HepG2 (cell line): ENCODE results near the gene SP9. TPM values are rescaled to one million over a fixed set of nuclear protein-coding genes. Genes with fewer than 3 reads are reported as not detected.
A peak's percentile ranks its signal among the peaks of the same experiment; 100 is the strongest.

Experiments
- ATF3 ChIP-seq: sonication (generic); formaldehyde crosslinking; IDR thresholded peaks from 2 replicates; pipeline ENCODE4 v1.4.0; 2020; ENCODE audit warnings: missing genetic modification reagents
- CBX1 ChIP-seq: IDR thresholded peaks from one replicate; pipeline ENCODE4 v1.6.1; 2016; ENCODE audit warnings: antibody characterized with exemption, low read depth
- FOXO1 ChIP-seq: sonication (generic); formaldehyde crosslinking; IDR thresholded peaks from 2 replicates; pipeline ENCODE4 v1.4.0; 2020; ENCODE audit warnings: missing genetic modification reagents
- HIVEP1 ChIP-seq: sonication (generic); formaldehyde crosslinking; IDR thresholded peaks from 2 replicates; pipeline ENCODE4 v1.4.0; 2020; ENCODE audit warnings: mild to moderate bottlenecking, missing genetic modification reagents
- HNRNPUL1 ChIP-seq: fragments of 200-400 bp; formaldehyde crosslinking; IDR thresholded peaks from 2 replicates; pipeline ENCODE4 v1.6.1; 2017; ENCODE audit warnings: low read depth, mild to moderate bottlenecking, low read length, moderate library complexity
- MAFF ChIP-seq: IDR thresholded peaks from 2 replicates; pipeline ENCODE4 v1.6.1; 2011; ENCODE audit warnings: low read depth, low read length, improper control_type of control experiment
- NFKBIZ ChIP-seq: IDR thresholded peaks from 2 replicates; pipeline ENCODE4 v1.6.1; 2018; ENCODE audit warnings: missing genetic modification reagents, missing compliant biosample characterization
- RELA ChIP-seq: sonication (generic); formaldehyde crosslinking; IDR thresholded peaks from 2 replicates; pipeline ENCODE4 v1.4.0; 2020; ENCODE audit warnings: missing genetic modification reagents
- TCF7L2 ChIP-seq: IDR thresholded peaks from 2 replicates; pipeline ENCODE4 v1.6.1; 2011; ENCODE audit warnings: mild to moderate bottlenecking, low read depth, low read length, moderate library complexity
- ZNF431 ChIP-seq: sonication (generic); formaldehyde crosslinking; IDR thresholded peaks from 2 replicates; pipeline ENCODE4 v1.9.0; 2022; ENCODE audit warnings: missing genetic modification reagents, low read depth, mild to moderate bottlenecking, borderline replicate concordance
- ZNF512 ChIP-seq: sonication (generic); formaldehyde crosslinking; IDR thresholded peaks from 2 replicates; pipeline ENCODE4 v1.4.0; 2020; ENCODE audit warnings: mild to moderate bottlenecking, missing genetic modification reagents
- ZNF589 ChIP-seq: sonication (generic); formaldehyde crosslinking; conservative IDR thresholded peaks from 2 replicates; pipeline ENCODE4 v1.8.0; 2022; ENCODE audit warnings: mild to moderate bottlenecking, moderate library complexity, missing genetic modification reagents
- ZSCAN31 ChIP-seq: sonication (generic); formaldehyde crosslinking; IDR thresholded peaks from 2 replicates; pipeline ENCODE4 v1.5.0; 2020; ENCODE audit warnings: low read depth, mild to moderate bottlenecking, missing genetic modification reagents
- polyA plus RNA-seq, 8 experiments: library from polyadenylated mRNA; depleted of rRNA in 3 of 8; stranded (reverse) in 7 of 8; unstranded in 1 of 8; fragments of >200 nt; fragmentation: Illumina TruSeq in 4 of 8; extraction: Trizol in 4 of 8; gene quantifications; 2 replicates each; pipeline versions ENCODE4 v1.2.1 to v1.2.3, GENCODE V29; 2011 to 2016; ENCODE audit warnings: low read depth in 4 of 8, missing spikeins in 1 of 8, mixed read lengths in 1 of 8; ENCODE audit not compliant: insufficient read depth in 1 of 8
- total RNA-seq, 5 experiments: library from RNA; depleted of rRNA; stranded (reverse); fragments of >200 nt; fragmentation: Illumina TruSeq; extraction: Trizol; gene quantifications; 2 replicates each; pipeline ENCODE4 v1.2.3, GENCODE V29; 2016; ENCODE audit warnings: low read depth in 1 of 5
- TF ChIP-seq, protein P1 (sequence below), 2 experiments: fragments of 450-650 bp in 1 of 2; sonication (generic) in 1 of 2; formaldehyde crosslinking; IDR thresholded peaks; 2 replicates each; pipeline versions ENCODE4 v1.5.0 to v1.8.0; 2020 to 2022; ENCODE audit warnings: mild to moderate bottlenecking in 1 of 2, missing genetic modification reagents in 1 of 2
- TF ChIP-seq, protein P2 (sequence below): sonication (generic); formaldehyde crosslinking; IDR thresholded peaks from 2 replicates; pipeline ENCODE4 v1.8.1; 2023; ENCODE audit warnings: mild to moderate bottlenecking, inconsistent platforms, moderate library complexity, missing genetic modification reagents, borderline replicate concordance
- TF ChIP-seq, protein P3 (sequence below): sonication (generic); formaldehyde crosslinking; IDR thresholded peaks from 2 replicates; pipeline ENCODE4 v1.5.0; 2020; ENCODE audit warnings: missing genetic modification reagents, mild to moderate bottlenecking, borderline replicate concordance
- TF ChIP-seq, protein P4 (sequence below): sonication (generic); formaldehyde crosslinking; IDR thresholded peaks from 2 replicates; pipeline ENCODE4 v1.4.0; 2020; ENCODE audit warnings: missing genetic modification reagents, borderline replicate concordance
- TF ChIP-seq, protein P5 (sequence below): sonication (generic); formaldehyde crosslinking; IDR thresholded peaks from 2 replicates; pipeline ENCODE4 v1.5.0; 2020; ENCODE audit warnings: missing genetic modification reagents

Gene SP9
- total and polyA plus RNA-seq, 2 of the 13 experiments (the other 11 are each of a cell fraction or from before 2014, with no cell fraction given) = not detected

DNA sequence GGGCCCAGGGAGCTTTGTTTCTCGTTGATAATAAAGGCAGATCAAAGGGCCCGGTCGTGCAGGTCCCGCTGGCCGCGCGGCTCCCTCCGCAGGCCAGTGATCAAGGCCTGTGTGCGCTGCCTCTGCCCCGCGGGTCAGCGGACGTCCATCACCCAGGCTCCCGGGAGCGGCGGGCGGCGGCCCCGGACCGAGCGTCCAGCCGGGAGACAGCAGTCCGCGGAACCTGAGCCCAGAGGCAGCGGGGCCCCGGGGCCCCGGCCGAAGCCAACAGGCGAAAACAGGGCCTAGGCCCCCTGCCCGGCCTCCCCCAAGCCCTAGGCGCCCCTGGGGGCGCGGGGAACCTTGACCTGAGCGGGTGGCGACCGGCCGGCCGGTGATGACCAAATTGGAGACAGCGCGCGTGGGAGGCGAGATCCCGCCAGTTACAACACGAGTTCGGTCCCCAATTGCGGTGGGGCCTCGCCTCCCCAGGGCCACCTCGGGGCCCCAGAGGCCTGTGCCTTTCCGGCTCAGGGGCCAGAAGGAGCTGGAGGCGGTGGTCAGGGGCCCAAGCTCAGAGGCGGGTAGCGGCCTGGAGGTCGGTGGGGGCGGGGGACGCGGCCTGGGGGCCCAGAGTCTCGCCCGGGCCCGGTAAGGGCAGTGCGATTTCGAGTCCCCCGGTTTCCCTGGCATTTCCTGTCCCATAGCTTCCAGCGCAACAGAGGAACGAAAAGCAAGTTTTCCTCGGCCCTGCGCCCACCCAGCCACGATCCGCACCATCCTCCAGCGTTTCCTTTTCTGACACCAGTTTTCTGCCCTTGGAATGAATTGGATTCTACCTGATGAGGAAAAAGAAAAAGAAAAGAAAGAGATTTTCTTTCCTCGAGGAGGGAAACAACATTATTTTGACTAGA lies 5.9 kb downstream of the SP9 start (continued):
- TF ChIP-seq ZSCAN31 (CRISPR knock-in tag) (peak; percentile 47; the same call in 1 of the 2 replicates), ATF3 (CRISPR knock-in tag) (no peak), TCF7L2 (no peak), ZNF431 (CRISPR knock-in tag) (no peak), CBX1 (no peak), NFKBIZ (CRISPR knock-in tag) (no peak), MAFF (no peak), ZNF512 (0 out of 2 replicates have a peak, but pooled peaks have one; percentile 6), HIVEP1 (CRISPR knock-in tag) (0 out of 2 replicates have a peak, but pooled peaks have one; percentile 51), FOXO1 (no peak), RELA (no peak), HNRNPUL1 (no peak), ZNF589 (CRISPR knock-in tag) (no peak)
- TF ChIP-seq, protein P1, sequence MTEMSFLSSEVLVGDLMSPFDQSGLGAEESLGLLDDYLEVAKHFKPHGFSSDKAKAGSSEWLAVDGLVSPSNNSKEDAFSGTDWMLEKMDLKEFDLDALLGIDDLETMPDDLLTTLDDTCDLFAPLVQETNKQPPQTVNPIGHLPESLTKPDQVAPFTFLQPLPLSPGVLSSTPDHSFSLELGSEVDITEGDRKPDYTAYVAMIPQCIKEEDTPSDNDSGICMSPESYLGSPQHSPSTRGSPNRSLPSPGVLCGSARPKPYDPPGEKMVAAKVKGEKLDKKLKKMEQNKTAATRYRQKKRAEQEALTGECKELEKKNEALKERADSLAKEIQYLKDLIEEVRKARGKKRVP (CRISPR knock-in tag; IDR thresholded peaks at IDR 0.05) = no peak
- TF ChIP-seq, protein P2, sequence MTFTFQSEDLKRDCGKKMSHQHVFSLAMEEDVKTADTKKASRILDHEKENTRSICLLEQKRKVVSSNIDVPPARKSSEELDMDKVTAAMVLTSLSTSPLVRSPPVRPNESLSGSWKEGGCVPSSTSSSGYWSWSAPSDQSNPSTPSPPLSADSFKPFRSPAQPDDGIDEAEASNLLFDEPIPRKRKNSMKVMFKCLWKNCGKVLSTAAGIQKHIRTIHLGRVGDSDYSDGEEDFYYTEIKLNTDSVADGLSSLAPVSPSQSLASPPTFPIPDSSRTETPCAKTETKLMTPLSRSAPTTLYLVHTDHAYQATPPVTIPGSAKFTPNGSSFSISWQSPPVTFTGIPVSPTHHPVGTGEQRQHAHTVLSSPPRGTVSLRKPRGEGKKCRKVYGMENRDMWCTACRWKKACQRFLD (CRISPR knock-in tag) = no peak
- TF ChIP-seq, protein P3, sequence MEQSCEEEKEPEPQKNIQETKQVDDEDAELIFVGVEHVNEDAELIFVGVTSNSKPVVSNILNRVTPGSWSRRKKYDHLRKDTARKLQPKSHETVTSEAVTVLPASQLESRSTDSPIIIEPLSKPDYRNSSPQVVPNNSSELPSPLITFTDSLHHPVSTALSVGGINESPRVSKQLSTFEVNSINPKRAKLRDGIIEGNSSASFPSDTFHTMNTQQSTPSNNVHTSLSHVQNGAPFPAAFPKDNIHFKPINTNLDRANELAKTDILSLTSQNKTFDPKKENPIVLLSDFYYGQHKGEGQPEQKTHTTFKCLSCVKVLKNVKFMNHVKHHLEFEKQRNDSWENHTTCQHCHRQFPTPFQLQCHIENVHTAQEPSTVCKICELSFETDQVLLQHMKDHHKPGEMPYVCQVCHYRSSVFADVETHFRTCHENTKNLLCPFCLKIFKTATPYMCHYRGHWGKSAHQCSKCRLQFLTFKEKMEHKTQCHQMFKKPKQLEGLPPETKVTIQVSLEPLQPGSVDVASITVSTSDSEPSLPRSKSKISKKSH (CRISPR knock-in tag) = no peak
- TF ChIP-seq, protein P4, sequence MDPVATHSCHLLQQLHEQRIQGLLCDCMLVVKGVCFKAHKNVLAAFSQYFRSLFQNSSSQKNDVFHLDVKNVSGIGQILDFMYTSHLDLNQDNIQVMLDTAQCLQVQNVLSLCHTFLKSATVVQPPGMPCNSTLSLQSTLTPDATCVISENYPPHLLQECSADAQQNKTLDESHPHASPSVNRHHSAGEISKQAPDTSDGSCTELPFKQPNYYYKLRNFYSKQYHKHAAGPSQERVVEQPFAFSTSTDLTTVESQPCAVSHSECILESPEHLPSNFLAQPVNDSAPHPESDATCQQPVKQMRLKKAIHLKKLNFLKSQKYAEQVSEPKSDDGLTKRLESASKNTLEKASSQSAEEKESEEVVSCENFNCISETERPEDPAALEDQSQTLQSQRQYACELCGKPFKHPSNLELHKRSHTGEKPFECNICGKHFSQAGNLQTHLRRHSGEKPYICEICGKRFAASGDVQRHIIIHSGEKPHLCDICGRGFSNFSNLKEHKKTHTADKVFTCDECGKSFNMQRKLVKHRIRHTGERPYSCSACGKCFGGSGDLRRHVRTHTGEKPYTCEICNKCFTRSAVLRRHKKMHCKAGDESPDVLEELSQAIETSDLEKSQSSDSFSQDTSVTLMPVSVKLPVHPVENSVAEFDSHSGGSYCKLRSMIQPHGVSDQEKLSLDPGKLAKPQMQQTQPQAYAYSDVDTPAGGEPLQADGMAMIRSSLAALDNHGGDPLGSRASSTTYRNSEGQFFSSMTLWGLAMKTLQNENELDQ = no peak
- TF ChIP-seq, protein P5, sequence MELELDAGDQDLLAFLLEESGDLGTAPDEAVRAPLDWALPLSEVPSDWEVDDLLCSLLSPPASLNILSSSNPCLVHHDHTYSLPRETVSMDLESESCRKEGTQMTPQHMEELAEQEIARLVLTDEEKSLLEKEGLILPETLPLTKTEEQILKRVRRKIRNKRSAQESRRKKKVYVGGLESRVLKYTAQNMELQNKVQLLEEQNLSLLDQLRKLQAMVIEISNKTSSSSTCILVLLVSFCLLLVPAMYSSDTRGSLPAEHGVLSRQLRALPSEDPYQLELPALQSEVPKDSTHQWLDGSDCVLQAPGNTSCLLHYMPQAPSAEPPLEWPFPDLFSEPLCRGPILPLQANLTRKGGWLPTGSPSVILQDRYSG = no peak
